ENCODE data around the gene PHYHD1.

DNA sequence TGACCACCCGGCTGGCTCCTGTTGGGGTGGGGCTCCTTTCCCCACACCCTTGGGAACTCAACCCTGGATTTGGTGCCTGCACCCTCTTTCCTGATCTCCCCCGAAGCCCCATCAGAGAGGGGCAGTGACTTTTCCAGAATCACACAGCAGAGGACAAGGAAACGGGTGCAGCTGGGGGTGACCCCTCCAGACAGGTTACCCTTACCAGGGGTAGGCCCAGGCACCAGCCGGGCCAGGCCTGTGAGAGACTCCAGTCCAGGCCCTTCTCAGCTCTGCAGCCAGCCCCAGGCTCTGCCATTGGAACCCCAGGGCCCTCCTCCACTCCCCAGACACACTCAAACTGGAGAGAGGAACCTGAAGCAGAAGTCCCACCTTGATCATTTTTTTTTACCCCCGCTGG is 19.0 kb upstream of the PHYHD1 start:
- TF ChIP-seq, protein P1, sequence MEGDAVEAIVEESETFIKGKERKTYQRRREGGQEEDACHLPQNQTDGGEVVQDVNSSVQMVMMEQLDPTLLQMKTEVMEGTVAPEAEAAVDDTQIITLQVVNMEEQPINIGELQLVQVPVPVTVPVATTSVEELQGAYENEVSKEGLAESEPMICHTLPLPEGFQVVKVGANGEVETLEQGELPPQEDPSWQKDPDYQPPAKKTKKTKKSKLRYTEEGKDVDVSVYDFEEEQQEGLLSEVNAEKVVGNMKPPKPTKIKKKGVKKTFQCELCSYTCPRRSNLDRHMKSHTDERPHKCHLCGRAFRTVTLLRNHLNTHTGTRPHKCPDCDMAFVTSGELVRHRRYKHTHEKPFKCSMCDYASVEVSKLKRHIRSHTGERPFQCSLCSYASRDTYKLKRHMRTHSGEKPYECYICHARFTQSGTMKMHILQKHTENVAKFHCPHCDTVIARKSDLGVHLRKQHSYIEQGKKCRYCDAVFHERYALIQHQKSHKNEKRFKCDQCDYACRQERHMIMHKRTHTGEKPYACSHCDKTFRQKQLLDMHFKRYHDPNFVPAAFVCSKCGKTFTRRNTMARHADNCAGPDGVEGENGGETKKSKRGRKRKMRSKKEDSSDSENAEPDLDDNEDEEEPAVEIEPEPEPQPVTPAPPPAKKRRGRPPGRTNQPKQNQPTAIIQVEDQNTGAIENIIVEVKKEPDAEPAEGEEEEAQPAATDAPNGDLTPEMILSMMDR (IDR thresholded peaks at IDR 0.05) = no peak
- TF ChIP-seq POLR2A (IDR thresholded peaks at IDR 0.05) = no peak
